ENCODE data around the gene CLMN.
"Not testable (repeated sequence)": the region's sequence is repeated elsewhere in the genome, so short reads cannot be mapped to it uniquely, and the experiment has no call there.

The CLMN gene

DNA sequence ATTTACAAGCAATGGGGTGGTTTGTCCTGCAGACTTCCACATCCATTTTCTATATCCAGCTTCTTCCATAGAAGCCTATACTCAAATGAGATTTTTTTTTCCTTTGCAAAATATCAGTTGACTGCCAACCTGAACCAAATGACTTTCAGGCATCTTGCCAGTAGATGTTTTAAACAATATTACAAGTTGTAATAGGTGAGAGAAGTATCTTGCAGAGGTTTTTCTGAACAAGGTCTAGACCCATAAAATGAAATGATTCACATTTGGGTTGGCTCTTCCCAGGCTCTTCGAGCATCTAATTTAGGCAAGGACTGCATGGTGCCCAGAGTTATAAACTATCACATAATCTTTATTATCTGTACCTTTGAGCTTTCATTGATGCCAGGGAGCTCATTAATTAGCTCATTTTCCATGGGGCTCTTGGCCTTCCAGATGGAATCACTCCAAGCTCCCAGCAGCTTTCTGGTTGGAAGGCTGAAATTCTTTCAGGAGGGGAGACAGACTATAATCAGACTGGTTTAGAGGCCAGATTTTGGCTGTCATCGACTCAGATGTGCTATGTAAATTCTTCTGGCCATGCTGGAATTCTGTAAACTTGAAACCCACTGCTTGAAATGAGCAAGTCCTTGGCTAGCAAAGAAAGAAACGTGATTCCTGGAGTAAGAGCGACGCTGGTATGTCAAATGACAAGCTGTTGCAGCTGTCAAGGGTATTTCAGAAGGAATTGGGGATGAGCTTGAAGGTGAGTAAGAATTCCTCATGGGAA, 130.2 kb downstream of the CLMN start:
- no peak for DNase-seq

GRCh38 chr14:95188380-95188779, 131.3 kb downstream of the CLMN start:
- no peak for DNase-seq

- DNase-seq: no peak
Measured at GRCh38 chr14:95185767-95186392, 133.8 kb downstream of the CLMN start.

DNA sequence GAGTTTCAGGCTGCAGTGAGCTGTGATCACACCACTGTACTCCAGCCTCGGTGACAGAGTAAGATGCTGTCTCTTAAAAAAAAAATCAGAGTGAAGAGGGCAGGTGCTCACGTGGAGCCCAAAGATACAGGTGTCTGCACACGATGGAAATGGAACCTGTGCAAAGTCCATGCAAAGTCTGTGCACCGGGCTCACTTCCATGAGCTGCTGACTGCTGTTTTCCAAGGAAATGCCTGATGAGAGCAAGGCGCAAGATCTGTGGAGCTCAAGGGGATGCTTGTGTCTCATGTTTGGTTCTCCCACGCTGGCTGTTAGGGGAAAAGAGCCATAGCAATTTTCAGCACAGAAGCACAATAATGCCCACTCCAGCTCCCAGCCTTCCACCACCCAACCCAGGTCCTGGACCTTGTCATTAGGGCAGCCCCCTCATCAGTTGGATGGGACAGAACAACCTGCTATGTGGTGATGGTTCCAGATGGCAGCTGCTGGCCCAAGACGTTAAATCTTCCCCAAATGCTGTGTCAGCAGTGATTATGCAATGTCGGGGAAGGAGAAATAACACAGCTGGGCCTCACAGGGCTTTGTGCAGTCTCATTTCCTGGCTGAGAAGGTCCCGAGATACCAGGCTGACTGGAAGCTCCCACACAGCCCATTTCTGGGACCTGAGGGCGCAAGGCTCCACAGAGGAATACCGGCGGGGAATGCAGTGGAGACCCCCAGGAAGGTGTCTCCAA, 134.5 kb downstream of the CLMN start:
- DNase-seq: peak; percentile 58

- no peak for DNase-seq
Measured at GRCh38 chr14:95184413-95184790, 135.3 kb downstream of the CLMN start.

GRCh38 chr14:95183532-95184412, 135.9 kb downstream of the CLMN start:
- DNase-seq: no peak

DNA sequence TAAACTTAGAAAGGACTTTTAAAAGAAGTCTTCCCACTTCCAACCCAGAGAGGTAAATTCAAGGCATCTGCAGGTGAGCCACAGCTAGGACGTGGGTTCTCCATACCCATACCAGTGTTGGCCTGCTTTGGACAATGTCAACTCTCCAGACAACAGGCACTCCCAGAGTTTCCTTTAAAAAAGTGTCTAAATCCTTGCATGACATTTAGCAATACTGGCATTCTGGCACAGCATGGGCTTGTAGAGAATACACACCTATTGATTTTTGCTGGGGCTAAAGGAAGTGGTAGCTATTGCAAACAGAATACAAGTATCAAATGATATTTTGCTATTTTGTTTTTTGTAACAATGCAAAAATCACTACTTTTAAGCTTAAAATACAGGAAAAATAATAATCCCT, 136.6 kb downstream of the CLMN start:
- no peak for DNase-seq

DNA sequence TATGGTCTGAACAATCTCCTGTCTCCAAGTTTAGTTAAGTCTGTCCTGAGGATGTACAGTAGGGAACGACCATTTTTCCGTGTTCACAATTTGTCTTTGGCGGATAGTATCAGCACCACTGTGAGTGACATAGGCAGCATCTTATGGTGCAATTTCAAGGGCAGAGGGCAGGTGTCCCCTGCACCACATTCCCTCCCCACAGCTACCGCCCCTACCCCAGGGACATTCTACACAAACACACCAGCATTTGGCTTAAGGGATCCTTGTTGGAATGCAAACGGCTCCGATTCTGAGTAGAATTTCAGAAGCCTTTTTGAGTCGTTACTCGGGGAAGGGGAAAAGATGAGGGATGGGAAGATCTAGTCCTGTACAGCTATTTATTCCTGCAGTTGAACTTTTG, 137.3 kb downstream of the CLMN start:
- no peak for DNase-seq

GRCh38 chr14:95180966-95181741, 138.6 kb downstream of the CLMN start:
- DNase-seq: no peak

DNA sequence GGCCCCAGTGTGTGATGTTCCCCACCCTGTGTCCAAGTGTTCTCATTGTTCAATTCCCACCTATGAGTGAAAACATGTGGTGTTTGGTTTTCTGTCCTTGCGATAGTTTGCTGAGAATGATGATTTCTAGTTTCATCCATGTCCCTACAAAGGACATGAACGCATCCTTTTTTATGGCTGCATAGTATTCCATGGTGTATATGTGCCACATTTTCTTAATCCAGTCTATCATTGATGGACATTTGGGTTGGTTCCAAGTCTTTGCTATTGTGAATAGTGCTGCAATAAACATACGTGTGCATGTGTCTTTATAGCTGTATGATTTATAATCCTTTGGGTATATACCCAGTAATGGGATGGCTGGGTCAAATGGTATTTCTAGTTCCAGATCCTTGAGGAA, 144.0 kb downstream of the CLMN start:
- DNase-seq: not testable (repeated sequence)

GRCh38 chr14:95174184-95174792, 145.4 kb downstream of the CLMN start:
- DNase-seq: no peak

- DNase-seq: no peak
Measured at GRCh38 chr14:95173518-95173917, 146.2 kb downstream of the CLMN start.

- DNase-seq: no peak
Measured at GRCh38 chr14:95167177-95167576, 152.5 kb downstream of the CLMN start.

GRCh38 chr14:95165517-95165916, 154.2 kb downstream of the CLMN start:
- no peak for DNase-seq

DNA sequence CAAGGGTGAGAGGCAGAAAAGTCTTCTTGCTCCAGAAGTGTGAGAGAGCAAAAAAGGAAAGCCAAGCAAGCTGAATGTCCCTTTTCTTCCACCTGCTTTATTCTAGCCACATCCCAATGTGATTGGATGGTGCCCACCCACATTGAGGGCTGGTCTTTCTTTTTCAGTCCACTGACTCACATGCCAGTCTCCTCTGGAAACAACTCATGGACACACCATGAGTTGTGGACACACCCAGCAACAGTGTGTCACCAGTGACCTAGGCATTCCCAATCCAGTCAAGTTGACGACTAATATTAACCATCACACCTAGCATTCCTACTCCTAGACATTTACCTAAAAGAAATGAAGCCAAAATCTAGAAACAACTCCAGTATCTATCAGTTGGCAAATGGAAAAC, 155.2 kb downstream of the CLMN start:
- no peak for DNase-seq

DNA sequence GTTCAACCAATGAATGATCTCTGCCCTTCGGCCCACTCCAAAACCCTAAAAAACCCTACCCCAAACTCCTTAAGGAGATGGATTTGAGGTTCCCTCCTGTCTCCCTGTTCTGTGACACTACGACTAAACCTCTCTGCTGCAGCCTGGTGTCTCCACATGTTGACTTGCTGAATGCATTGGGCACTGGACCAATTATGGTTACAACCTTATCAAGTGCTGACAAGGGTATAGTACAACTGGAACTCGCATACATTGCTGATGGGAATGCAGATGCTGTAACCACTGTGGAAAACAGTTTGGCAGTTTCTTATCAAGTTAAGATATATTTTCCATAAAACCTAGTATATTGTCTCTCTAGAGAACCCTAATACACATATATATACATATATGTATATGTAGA, 156.0 kb downstream of the CLMN start:
- no peak for DNase-seq

DNA sequence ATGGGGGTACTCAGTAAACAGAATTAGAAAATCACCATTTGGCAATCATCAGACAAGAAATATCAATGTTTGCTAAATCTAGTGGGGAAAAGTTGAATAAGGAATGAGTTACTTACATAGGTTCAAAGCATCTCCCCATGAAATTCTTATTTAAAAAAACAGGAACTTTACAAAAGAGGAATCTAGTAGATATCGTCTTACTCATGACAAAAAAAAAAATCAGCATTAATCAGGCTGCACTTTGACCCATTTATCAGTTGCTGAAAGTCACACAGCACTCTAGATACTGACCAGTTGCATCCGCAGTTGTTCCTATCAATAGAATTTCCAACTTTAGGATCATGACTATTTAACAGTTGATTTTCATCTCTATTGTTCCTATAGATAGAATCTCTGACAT, 156.6 kb downstream of the CLMN start:
- DNase-seq: no peak

DNA sequence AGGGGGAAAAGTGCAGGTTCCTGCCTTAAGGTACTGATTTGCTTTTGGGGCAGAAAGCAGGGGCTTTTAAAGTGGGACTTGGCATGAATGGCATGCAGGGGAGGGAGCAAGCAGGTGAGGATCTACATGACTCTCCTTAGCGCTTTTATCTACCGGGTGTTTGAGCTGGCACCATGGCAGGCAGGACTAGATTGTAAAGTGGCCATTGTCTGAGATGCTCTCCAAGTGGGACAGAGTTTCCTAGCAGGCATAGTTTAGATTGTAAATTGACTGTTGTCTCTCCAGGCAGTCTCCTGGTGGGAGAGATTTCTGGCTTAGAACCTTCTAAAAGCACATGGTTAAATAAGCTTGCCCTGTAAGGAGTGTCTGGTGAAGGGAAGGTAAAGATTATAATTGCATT, 157.1 kb downstream of the CLMN start:
- no peak for DNase-seq

DNA sequence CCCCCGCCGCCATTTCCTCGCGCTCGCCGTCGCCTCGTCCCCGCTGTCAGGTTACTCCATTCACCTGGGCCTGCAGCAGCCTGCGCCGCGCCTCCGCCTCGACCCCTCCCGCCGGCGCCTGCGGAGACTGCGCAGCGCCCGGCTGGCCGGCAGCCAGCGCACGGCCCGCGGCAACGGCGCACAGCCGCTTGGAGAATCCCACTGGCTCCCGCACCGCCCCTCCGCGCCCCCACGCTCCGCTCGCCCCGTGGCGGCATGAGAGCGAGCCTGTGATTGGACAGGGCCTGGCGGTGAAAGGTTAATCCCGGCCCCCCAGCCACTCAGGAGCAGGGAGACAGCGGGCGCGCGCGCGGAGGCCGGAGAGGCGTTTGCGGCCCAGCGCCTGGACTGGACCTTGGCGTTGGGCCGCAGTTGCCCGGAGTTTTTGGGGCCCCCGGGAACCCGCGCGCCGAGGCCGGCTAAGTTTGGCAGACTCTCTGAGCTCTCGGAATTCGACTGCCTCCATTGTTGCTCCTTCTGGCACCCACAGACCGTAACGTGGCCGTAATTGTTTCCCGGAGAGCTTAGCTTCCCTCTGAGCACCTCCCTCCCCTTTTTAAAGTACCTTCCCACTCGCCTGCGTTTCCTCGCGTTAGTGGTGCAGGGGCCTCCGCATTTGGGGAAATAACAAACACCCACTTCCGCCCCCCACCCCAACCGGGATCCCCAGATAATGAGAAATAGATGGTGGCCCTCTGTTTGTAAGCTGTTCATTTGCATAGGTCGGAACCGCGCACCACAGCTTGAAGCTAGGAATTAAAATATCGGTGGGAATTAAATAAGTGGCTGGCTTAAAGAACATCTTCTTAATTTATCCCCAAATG, 162.2 kb downstream of the CLMN start, which contains the start of gene DICER1:
Gene DICER1 (minus strand): TSS at position 203 of the 863 bp plus-strand sequence. CDS start 24,071 bp downstream, outside the sequence.
- peak; percentile 91 for DNase-seq

- no peak for DNase-seq
Measured at GRCh38 chr14:95157048-95157326, 162.7 kb downstream of the CLMN start.

Measured in CD4-positive, alpha-beta T cell treated with Interferon gamma for 1 hour (primary cell).